ENCODE data around the gene MPPE1.
"Not testable (repeated sequence)": the region's sequence is repeated elsewhere in the genome, so short reads cannot be mapped to it uniquely, and the experiment has no call there.

The MPPE1 gene, protein sequence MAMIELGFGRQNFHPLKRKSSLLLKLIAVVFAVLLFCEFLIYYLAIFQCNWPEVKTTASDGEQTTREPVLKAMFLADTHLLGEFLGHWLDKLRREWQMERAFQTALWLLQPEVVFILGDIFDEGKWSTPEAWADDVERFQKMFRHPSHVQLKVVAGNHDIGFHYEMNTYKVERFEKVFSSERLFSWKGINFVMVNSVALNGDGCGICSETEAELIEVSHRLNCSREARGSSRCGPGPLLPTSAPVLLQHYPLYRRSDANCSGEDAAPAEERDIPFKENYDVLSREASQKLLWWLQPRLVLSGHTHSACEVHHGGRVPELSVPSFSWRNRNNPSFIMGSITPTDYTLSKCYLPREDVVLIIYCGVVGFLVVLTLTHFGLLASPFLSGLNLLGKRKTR

DNA sequence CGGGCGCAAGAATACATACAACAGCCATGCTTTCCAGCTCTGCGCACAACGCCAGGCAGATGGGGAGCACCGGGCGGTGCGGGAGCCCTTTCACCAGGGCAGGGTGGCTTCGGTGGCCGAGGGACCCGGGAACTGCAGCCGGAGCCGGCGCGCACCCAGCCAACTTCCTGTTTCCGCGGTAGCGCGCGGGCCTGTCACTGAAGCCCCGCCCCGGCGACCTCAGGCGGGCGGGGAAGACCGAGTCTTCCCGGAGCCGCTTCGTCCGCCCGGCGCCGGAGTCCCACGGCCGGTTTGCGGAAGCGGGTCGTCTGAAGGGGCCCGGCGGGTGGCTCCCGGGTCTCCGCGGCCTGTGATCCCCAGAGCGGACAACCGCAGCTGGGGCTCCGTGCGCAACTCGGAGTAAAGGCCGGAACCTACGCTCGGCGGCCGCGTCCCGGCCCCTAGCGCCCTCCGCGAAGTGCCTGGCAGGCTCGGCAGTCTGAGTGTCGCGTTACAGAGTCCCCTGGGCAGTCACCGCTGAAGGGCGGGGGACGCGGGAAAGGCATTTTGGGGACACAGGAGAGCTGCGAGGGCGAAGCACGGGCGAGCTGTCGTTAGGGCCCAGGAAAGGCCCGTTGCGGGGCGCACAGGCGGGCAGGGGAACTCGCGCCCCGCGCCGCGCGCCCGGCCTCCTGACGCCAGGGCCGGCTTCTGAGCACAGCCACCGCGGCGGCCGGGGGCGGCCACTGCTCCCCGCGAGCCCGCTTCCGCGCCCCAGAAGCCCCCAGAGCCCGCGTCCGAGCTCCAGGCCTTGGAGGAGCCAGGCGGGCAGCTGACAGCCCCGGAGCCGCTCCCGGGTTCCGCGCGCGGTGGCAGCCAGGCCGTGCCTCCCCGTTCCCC is at the start of gene MPPE1:
TSS of gene MPPE1 (minus strand) at position 136 of the 879 bp plus-strand sequence. CDS start 11,053 bp downstream, outside the sequence.
- DNase-seq (ENCODE audit: low read depth), result peak; percentile 76

- DNase-seq (ENCODE audit: low read depth), result no peak
These were observed 49.5 kb upstream of the MPPE1 start for GRCh38 chr18:11957636-11958035.

DNA sequence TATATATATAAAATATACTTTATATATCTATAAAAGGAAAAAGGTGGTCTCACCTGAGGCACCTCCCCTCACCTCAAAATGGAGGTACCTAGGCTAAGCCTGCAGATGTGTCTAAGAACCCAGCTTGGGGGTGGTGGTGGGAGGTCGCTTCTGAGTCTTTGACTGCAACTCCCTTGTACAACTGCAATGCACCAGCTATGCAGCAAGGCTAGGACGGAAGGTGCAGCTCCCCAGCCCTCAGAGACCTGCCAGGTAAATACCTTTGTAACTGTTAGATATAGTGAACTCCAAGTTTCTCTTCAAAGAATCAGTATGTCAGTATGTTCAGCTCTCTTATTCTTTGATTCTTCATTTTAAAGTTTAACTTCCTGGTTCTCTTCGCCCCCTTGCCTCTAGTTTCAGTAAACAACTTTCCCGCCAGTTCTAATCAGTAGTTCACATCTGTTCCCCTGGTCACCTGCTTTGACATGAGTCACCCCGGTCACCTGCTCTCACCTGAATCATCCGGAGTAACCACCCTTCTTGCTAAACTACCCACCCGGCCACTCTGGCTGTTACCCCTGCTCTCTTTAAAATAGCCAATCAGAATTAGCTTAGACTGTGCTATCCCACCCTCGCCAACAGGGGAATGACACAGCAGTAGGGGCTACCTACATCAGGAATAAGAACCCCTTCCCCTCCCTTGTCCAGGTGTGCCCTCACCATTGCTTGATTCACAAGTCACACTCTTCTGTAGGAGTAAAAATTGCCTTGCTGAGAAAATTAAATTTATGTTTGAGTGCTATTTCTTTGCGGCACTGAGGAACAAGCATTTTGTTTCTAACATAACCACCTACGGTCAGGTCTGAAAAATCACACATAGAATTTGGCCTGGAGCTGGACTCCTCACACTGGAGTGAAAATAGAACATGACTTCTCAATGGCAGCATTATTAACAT is 48.5 kb upstream of the MPPE1 start:
- no peak for DNase-seq (ENCODE audit: low read depth)

DNA sequence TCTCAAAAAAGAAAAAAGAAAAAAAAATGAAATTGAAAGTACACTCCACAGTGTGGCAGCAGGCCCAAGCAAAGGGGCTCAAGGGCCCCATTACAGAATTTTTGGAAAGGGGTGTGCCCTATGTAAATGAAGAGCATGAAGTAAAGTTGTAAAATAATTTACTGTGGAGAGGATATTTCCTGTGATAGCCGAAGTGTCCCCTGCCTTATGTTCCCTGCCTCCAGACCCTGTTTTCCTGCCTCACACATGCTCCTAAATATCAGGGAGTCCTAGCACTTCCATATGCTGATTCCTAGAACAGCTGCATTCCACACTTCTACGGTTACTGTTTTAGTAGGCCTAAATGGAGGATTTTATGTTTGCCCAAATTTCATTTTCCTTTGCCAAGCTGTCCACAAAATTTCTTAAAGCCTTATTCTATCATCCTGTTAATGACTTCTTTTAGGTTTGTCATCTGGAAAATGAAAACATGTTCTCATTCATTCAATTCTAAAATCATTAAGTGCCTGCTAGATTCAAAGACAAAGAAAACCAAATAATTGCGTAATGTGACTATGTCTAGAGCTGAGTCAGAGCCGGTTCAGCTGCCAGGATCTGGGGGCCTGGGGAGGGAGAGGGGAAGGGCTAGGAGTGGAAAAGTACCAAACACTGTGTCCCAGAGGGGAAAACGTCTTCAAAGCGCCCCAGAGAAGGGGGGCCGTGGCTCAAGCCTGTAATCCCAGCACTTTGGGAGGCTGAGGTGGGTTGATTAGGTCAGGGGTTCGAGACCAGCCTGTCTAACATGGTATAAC is 47.3 kb upstream of the MPPE1 start:
- DNase-seq (ENCODE audit: low read depth), result no peak

DNA sequence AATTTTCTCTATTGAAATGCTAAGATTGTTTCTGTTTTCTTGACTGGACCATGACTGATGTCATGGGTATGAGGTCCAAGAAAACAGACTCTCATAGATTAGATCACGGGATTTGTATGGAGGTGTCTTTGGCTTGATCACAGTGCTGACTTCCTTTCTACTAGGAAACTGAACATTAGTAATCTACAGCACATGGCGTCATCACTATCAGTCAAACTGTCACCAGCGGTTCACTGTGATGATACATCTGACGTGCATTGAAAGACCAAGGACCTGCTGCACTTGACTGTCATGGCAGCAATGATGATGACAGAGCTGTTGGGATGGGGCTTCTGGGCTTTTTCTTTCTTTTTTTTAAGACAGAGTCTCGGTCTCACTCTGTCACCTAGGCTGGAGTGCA is 45.0 kb upstream of the MPPE1 start:
- DNase-seq (ENCODE audit: low read depth), result no peak

DNA sequence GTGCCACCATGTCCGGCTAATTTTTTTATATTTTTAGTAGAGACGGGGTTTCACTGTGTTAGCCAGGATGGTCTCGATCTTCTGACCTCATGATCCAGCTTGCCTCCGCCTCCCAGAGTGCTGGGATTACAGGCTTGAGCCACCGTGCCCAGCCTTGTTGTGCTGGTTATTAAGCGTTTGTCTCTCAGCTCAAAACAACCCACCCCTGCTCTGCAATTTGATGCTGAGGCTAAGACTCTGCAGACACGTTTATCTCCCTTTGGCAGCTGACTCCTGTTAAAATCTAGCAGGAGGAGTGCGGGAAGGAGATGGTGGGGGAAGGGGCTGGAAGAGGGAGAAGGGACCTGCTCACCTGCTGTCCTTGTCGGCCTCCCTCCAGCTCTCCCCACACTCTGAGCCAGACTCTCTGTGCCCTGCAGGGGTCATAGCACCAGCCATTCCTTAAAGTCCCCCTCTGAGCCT is 43.3 kb upstream of the MPPE1 start:
- no peak for DNase-seq (ENCODE audit: low read depth)

DNA sequence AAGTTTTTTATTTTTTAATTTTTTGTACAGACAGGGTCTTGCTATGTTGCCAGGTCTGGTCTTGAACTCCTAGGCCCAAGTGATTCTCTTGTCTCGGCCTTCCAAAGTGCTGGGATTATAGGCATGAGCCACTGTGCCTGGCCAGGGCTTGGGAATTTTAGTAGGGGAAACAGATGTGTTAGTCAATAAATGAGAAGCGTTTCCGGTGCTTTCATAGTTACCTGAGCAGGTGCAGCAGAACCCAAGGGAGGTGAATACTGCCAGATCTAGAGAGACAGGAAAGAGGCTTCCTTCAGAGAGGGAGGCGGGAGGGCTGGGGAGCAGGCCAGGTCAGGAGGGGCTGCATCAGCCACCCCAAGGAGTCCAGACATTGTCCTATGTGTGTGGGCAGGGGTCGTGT is 42.7 kb upstream of the MPPE1 start:
- DNase-seq (ENCODE audit: low read depth), result no peak

DNA sequence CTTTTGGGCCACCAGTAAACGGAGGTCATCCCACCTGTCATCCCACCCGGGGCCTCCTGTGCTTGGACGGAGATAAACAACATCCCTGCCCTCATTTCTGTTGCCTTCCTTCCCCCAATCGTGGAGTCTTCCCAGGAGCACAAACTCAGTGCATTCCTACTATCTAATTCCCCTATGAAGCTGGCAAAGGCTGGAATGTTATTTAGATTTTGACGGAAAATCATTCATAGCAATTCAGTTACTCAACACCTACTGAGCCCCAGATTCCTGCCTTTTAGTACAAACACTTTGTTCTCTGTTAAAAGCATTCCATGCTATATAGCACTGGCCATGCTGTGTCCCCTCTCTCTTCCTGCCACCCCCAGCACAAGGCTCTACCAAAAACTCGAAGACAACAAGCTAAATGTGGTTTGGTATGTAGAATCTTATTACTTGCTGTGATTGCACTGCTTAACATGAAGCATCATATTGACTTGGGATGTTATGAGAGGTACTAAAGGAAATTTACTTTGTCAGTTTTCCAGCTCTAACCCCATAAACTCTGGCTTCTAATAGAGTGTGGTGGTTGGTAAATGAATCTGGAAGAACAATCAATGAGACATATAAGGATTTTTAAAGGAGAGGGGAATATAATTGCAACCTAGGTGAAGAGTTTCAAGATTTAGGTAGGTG is 40.9 kb upstream of the MPPE1 start:
- no peak for DNase-seq (ENCODE audit: low read depth)

GRCh38 chr18:11947214-11948191 is 39.4 kb upstream of the MPPE1 start:
- peak; percentile 26 for DNase-seq (ENCODE audit: low read depth)

- DNase-seq (ENCODE audit: low read depth), result no peak
These were observed 38.6 kb upstream of the MPPE1 start for GRCh38 chr18:11946756-11947155.

DNA sequence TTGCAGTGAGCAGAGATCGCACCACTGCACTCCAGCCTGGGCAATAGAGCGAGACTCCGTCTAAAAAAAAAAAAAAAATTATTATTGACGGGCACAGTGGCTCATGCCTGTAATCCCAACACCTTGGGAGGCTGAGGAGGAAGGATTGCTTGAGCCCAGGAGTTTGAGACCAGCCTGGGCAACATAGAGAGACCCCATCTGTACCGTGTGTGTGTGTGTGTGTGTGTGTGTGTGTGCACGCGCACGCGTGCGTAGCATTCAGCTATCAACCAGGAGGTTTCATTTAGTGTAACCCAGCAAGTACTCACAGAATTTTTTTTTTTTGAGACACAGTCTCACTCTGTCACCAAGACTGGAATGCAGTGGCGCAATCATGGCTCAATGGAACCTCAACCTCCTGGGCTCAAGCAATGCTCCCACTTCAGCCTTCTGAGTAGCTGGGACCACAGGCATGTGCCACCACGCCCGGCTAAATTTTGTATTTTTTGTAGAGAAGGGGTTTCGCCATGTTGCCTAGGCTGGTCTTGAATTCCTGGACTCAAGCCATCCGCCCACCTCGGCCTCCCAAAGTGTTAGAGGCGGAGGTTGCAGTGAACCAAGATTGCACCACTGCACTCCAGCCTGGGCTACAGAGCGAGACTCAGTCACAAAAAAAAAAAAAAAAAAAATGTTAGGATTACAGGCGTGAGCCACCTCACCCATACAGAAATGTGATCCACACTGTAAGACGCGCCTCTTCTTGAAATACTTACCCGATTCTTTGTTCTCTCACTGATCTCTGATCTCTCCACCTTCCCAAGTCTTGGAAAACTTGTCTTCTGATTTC is 37.9 kb upstream of the MPPE1 start:
- not testable (repeated sequence) for DNase-seq (ENCODE audit: low read depth)

DNA sequence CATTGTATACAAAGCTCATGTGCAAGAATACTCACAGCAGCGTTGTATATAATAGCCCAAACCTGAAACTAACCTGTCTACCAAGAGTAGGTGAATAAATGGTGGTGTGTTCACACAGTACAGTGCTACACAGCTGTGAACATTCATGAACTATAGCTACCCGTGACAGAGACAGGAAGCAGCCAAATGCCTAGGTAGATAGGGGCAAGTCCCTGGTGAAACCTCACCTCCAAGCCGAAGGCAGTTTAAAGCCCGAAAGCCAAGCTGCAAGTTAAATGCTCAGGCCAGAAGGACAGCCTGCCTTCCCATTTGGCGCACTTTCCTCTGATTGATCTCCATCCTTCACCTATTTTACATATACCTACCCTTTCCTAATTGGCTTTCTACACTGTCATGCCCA is 36.7 kb upstream of the MPPE1 start:
- no peak for DNase-seq (ENCODE audit: low read depth)

DNA sequence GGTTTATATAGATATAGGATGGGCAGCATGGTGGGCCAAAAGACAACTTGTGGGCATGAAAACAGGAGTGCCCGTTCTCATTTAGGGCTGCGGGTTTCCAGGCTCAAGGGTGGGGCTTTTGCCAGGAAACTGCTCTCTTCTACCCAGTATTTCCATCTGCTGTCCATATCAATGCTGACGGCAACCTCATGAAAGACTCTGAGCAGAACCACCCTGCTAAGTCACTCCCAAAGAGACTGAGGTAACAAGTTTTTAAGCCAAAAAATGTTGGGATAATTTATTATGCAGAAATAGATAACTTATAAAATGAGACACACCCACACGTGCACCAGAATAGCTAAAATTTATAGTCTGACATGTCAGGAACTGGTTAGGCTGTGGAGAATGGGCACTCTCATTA is 36.1 kb upstream of the MPPE1 start:
- DNase-seq (ENCODE audit: low read depth), result no peak

- DNase-seq (ENCODE audit: low read depth), result no peak
These were observed 35.4 kb upstream of the MPPE1 start for GRCh38 chr18:11943551-11943950.

GRCh38 chr18:11940956-11941355 is 32.8 kb upstream of the MPPE1 start:
- DNase-seq (ENCODE audit: low read depth), result no peak

DNA sequence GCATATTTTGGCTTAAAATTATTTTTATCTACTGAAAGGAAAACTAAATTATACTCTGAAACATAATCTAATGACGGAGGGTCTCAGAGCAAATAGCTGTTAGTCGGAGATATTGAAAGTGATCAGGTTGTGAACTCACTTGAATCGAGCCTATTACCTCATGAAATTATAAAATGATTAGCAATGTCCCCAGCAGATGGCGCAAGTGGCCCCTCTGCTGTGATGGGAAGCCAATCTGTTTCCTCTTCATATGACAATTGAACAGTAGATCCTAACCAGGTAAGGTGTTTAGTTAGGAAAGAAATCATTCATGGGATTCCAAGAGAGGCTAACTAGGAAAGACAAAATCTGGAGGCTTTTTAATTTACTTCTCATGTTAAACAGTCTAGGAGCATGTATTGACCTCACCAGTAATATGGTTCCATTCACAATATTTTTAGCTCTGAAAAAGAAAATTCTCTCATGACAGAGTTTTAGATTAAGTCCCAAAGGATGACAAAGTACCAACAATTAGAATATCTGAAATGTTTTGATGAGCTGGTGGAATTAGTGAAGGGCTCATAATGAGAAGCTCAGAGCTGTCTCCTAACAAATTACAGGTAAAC is 29.9 kb upstream of the MPPE1 start:
- DNase-seq (ENCODE audit: low read depth), result peak; percentile 53

DNA sequence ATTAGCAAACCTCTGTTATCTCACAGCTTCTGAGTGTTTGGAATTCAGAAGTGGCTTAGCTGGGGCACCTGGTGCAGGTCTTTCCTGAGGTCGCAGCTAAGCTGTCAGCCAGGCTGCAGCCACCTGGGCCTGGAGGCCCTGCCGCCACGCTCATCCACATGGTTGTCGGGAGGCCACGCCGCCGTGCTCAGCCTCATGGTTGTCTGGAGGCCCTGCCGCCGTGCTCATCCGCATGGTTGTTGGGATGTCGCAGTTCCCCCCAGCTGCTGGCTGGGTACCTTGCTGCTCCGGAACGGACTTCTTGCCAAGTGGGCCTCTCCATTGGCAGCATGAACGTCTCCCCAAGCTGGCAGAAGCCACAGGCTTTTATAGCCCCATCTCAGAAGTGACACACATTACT is 24.3 kb upstream of the MPPE1 start:
- DNase-seq (ENCODE audit: low read depth), result no peak

DNA sequence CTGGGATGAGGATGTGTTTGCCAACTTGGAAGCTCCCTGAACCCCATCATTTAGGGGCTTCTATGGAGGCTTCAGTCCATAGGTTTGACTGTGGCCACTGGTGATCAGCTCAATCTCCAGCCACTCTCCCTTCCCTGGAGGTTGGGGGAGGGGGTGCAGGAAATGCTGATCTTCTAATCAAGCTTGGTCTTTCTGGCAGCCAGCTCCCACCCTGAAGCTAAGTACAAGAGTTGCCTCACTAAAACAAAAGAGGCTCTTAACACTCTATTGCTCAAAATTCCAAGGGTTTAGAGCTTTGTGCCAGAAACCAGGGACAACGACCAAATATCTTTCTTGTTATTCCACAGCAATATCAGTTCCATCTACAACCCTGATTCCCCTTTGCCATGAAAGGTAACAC is 19.4 kb upstream of the MPPE1 start:
- no peak for DNase-seq (ENCODE audit: low read depth)
